Superior temporal gyrus (tissue), 1 donor: ENCODE results near the gene C17orf50.

Experiments
- DNase-seq: peaks from one replicate; pipeline ENCODE4 v3.0.0-alpha.2; 2016; ENCODE audit errors: extremely low spot score

C17orf50 gene

GRCh38 chr17:35752945-35753764 lies 7.5 kb upstream of the C17orf50 start, which contains the start of gene GAS2L2:
TSS of gene GAS2L2 (minus strand) at chr17:35753239. CDS start at chr17:35752850, 389 bp downstream.
- DNase-seq: no peak

GRCh38 chr17:35757243-35757642 lies 3.4 kb upstream of the C17orf50 start:
- DNase-seq: no peak

DNA sequence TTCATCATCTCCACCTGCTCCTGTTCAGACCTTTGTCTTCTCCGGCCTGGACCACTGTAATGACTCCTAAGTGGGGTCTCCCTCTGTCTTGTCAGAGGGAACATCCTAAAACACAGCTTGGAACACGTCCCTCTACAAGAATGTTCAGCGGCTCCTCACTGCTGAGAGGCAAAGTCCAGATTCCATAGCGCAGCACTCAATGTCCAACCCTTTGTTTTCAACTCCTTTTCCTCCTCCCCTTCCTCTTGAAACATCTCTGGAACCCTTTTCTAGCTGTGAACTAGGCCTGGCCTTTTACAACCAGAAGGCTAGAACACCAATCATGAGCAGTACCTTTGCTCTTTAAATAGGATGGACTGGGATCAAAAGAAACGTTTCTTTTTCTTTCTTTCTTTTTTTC lies 914 bp downstream of the C17orf50 start:
- DNase-seq: no peak

DNA sequence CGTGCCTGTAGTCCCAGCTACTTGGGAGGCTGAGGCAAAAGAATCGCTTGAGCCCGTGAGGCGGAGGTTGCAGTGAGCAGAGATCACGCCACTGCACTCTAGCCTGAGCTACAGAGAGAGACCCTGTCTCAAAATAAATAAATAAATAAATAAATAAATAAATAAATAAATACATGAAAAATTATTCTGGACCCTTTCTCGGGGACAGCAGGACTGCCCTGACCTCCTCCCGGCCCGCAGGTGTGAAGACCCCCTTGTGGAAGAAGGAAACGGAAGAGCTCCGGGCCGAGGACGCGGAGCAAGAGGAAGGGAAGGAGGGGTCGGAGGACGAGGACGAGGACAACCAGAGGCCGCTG lies 3.1 kb downstream of the C17orf50 start:
- DNase-seq: no peak

- DNase-seq: peak; percentile 84
Measured at GRCh38 chr17:35764123-35764991, 3.7 kb downstream of the C17orf50 start.

- DNase-seq: no peak
Measured at GRCh38 chr17:35765086-35765710, 4.5 kb downstream of the C17orf50 start.

DNA sequence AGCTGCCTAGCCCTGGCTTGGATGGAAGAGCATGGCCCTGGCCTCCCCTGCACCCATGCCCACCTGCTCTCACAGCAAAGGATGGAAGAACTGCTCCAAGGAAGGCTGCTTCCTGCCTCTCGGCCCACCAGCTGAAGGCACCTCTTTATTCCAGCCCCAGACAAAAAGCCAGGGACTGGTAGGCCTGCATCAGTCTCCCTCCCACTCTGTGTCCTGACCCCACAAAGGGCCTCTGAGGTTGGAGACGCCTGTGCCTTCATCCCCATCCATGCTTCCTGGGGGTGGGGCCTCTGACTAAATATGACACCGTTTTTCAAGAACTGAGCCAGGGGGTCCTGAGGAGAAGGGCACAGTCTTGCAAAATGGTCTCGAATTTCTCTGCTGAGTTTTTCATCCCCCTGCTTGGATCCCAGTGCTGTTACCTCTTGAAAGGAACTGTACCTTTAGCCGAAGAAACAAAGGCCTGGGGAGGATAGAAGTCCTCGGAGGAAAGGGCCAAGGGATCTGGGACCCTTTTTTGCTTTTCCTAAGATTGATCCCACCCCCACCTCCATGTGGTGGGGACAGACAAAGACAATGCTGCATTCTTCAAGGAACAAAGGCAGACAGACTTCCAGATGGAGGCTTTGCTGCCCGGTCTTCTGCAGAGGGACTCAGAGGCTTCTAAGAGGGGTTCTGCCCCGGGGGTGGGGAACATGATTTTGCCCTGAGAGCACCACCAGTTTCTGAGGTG lies 5.2 kb downstream of the C17orf50 start:
- no peak for DNase-seq

- no peak for DNase-seq
Measured at GRCh38 chr17:35766489-35766877, 5.8 kb downstream of the C17orf50 start.

DNA sequence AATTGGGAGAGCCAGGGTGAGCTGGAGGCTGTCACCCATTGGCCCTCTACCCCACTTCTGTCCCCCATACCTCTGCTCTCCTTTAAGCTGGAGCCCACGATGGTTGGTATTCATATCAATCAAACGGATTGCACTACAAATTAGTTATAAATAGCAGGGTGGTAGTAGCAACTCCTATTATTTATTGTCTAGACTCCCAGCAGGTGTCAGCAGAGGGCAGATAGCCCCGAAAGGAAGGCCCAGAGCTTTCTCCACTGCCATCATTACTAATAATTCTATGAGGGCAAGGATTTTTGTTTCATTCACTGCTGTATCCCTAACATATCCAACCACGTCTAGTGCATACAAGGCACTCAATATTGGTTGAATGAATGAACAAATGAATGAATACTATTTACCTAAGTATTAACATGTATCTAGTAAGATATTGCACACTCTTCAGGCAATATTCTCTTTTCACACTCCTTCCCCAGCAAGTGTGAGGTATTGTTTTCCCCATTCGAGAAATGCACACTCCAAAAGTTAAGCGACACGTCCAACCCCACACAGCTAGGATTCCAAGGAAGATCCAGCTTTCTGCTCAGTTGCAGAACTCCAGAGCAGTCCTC lies 6.3 kb downstream of the C17orf50 start:
- DNase-seq: peak; percentile 41

- no peak for DNase-seq
Measured at GRCh38 chr17:35768797-35769196, 8.1 kb downstream of the C17orf50 start.

GRCh38 chr17:35769895-35770486 lies 9.3 kb downstream of the C17orf50 start:
- no peak for DNase-seq

GRCh38 chr17:35773129-35773528 lies 12.4 kb downstream of the C17orf50 start:
- no peak for DNase-seq

DNA sequence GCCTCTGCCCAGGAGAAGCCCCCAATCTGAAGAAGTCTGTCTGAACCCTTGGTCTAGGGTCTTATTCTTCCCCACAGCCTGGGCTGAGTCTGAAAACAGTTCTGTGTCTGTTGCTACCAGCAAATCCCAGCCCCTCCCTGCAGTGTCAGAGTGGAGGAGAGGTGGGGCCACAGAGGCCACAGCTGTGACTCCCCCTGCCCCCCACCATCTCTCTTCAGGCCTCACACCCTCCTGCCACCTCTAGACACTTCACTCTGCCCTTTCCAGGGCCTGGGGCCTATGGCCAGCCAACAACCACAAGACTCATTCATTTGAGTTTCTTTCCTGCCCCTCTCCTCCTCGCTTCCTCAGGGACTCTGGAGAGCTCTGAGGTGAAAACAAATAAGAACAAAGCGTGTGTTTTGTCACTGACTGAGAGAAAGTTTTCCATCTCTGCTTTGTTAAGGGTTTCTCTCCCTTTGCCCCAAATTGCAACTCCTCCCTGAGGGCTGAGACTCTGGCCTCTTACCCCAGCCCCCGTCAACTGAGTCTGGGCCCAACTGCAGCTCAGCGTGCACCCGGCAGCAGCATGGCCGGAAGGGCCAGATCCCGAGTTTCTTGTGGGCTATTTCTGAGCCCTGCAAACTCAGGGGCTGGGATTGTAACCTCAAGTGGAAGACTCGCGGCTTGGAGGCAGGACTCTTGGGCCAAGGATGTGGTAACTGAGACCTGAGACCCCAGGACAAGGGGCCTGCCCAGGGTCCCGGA lies 13.2 kb downstream of the C17orf50 start:
- DNase-seq: no peak

DNA sequence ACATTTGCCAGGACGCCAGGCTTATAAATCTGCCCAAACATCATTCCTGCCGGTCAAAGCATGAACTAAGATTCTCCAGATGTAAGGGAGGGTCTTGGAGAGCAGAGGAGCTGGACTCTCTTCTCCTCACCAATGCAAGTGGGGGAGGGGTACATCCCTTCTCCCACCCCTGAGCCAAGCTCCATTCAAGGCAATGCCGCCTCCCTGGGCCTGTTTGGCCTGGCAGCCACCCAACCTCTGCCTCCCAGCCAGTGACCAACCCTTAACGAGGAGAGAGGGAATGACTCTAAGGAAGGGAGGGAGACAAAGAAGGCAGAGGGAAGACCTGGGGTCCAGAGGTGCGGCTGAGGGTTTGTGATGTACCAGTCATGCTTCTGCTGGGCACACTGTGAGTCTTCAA lies 13.8 kb downstream of the C17orf50 start:
- no peak for DNase-seq

- no peak for DNase-seq
Measured at GRCh38 chr17:35775039-35775438, 14.4 kb downstream of the C17orf50 start.

DNA sequence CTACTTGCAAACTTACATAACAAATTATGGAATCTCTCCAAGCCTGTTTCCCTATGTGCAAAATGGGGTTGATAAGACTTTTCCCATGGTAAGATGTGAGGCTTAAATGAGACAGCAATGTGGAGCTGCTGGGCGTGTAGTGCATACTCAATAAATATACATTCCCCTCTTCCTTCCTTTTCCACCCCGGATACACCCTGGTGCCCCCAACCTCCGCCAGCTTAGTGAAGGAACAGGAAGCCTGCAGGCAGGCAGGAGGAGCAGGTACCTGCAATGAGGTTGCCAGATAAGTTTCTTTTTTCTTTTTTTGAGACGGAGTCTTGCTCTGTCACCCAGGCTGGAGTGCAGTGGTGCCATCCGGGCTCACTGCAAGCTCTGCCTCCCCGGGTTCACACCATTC lies 14.9 kb downstream of the C17orf50 start:
- DNase-seq: no peak

DNA sequence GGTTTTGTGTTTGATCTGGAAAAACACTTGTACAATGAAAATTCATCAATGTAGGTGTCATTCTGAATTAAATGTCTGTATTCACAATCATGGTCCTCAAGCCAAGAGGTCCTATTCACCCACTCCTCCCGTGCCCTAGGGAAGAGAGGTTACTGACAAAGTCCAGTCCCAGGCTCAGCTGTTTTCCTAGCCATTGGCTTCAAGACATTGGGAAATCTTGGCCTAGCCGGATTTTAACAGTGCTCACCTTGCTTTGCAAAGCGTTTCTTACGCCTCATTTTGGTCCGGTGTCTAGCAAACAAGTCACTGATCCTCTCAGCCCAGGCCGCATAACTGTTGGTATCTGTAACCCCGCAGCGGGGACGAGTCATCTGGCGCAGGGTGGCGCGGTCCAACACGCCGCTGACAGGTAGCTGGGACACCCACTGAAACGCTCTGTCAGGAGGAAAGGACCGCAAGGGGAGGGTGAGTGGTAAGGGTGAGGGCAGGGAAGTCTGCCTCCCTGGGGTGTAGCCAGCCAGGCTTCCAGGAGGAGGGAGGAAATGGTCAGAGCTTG lies 18.0 kb downstream of the C17orf50 start:
- no peak for DNase-seq

DNA sequence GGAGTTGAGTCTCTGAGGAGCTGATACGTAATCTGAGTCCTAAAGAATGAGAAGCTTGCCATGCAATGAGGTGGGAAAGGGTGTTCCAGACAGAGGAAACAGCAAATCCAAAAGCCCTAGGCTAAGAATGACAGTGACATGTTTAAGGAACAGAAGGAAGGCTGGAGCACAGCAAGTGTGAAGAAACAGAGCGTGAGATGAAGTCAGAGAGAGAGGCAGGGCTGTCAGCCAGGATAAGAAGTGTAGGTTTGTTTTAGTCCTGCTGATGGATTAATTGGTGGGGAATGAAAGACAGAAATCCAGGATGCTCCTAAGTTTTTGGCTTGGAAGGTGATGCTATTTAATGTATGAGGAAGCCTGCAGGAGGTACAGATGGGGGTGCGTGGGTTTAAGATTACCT lies 20.3 kb downstream of the C17orf50 start:
- no peak for DNase-seq

DNA sequence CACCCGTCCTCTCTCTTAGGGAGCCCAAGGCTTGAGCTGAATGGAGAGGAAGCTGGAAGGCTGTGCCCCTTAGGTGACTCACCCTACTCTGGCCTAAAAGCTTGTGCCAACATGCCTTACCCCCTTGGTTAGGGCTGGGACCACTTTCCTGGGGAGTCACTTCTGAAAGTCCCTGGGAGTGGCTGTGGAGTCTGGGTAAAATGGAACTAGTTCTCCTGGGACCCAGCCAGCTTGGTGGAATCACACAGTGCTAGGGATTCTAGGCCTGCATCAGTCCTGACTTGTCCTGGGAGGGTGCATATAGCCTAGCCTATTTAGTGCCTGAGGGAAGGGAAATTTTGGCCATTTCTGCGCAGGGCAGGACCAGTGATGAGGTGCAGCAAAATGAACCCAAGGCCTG lies 24.2 kb downstream of the C17orf50 start:
- DNase-seq: no peak

DNA sequence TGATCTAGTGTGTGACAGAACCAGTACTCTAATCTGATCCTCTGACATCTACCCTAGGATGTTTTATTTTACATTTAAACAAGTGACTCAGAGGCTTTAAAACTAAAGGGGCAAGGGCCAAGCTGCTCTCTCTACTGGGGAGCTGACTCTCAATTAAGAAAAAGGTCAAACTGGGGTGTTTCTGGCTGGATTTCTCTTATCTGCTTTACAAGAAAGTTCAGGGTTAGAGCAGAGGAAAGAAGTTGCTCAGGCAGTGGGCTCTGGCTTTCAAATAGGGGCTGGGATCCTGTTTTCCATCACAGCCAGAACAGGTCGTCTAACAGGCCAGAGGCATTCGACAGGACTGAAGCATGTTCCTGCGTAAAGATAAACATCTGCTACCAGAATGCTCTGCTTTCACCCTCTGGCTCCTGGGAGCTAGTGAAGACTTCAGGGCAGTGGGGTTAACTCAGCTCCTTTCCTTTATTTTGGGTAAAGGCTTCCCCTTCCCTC lies 26.3 kb downstream of the C17orf50 start:
- DNase-seq: no peak
